ENCODE results near the gene ADGRF1.

DNA sequence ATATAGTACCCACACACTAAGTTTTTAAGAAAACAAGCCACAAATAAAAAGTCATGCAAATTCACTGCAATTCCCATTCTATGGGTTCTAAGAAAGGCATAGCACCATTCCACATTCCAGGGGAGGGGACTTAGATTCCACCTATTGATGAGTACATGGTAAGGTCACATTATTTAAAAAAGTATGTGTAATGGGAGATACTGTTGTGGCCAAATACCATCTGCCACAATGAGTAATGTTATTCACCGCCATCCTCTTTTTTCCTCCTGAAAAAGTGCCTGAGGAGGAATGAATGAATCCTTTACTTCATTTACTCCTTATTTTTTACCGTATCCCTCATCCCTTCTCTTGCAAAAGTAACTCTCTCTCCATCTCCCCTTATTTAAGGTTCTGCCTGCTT lies 27.0 kb upstream of the ADGRF1 start:
- TF ChIP-seq CTCF (IDR thresholded peaks at IDR 0.05 in 4 of 5, conservative IDR thresholded peaks at IDR 0.05 in 1 of 5) (no peak), POLR2A (IDR thresholded peaks at IDR 0.05) (no peak)
